ENCODE data around the gene FAM136A. TPM values are rescaled to one million over a fixed set of nuclear protein-coding genes. Genes with fewer than 3 reads are reported as not detected.

The FAM136A gene
- total and polyA plus RNA-seq, 2 of the 4 experiments (the other 2 are of a cell fraction): 19.9 to 28.1 TPM

- WGBS, 2 experiments (ENCODE audit: extremely low coverage in 2 of 2, insufficient read length in 1 of 2): no CpG with 5 or more reads among the region's 2 CpGs
- BruUV-seq (replicated peaks): no TSS peak
- H3K9me1 ChIP-seq (ENCODE audit: insufficient read depth, low read length): no peaks in the 10 kb centered on the region
- intact Hi-C loops (cut with micrococcal nuclease): no loop called here
- no peak overlapping the region for H3K56ac ChIP-seq (ENCODE audit: extremely low read depth, insufficient read depth, low read length)
- H2BK120ac ChIP-seq (ENCODE audit: low read depth, low read length): no peak overlapping the region
- H3K18ac ChIP-seq (ENCODE audit: low read depth, low read length): no peak overlapping the region
- no peak overlapping the region for H2BK15ac ChIP-seq (ENCODE audit: low read depth, low read length)
- ChIA-PET CTCF (interaction anchor here (0.6 kb wide), 1 partner anchor 18 kb away, joined by 3 read pairs; no protein-coding TSS in a partner anchor), POLR2A (ENCODE audit: unreplicated experiment) (no interaction called here)
- TF ChIP-seq USF2 (IDR thresholded peaks at IDR 0.05; ENCODE audit: low read depth, low read length) (no peak), MAFK (IDR thresholded peaks at IDR 0.05; ENCODE audit: low read depth, low read length) (no peak), RAD21 (IDR thresholded peaks at IDR 0.05; ENCODE audit: low read length) (no peak), RFX5 (IDR thresholded peaks at IDR 0.05; ENCODE audit: low read depth, low read length) (no peak), CEBPB (IDR thresholded peaks at IDR 0.05; ENCODE audit: low read depth, low read length) (no peak), CHD1 (IDR thresholded peaks at IDR 0.05; ENCODE audit: low read depth, low read length) (no peak), MAZ (IDR thresholded peaks at IDR 0.05; ENCODE audit: borderline replicate concordance, low read depth, low read length) (no peak), FOS (IDR thresholded peaks at IDR 0.05; ENCODE audit: low read depth, low read length) (no peak), MXI1 (IDR thresholded peaks at IDR 0.05; ENCODE audit: borderline replicate concordance, low read depth, low read length) (no peak), POLR2A (IDR thresholded peaks at IDR 0.05; ENCODE audit: low read depth, low read length) (no peak), ELK1 (IDR thresholded peaks at IDR 0.05; ENCODE audit: borderline replicate concordance, low read depth, low read length) (no peak), SMC3 (IDR thresholded peaks at IDR 0.05; ENCODE audit: low read depth, low read length) (no peak)
- H3K27ac ChIP-seq (ENCODE audit: insufficient read depth, low read length): no peak overlapping the region
- H2BK20ac ChIP-seq (ENCODE audit: low read depth, low read length): no peak overlapping the region
- no peaks in the 10 kb centered on the region for H3K79me1 ChIP-seq (ENCODE audit: low read depth in 1 of 2, low read length in 2 of 2)
- H3K4me1 ChIP-seq (ENCODE audit: control insufficient read depth, insufficient read depth, low read length): no peaks in the 10 kb centered on the region
- dilution Hi-C loops (cut with HindIII; ENCODE audit: low sequenced_read_pairs, unreplicated experiment): no loop called here
- H3K14ac ChIP-seq (replicated peaks; ENCODE audit: low read depth, low read length): no peak overlapping the region
- peaks cover 28% of the 10 kb centered on the region for H3K27me3 ChIP-seq (ENCODE audit: control insufficient read depth, insufficient read depth, low read length)
- DNase-seq (no peak), ATAC-seq (ENCODE audit: low read depth) (no peak)
- H3K36me3 ChIP-seq (ENCODE audit: control insufficient read depth, insufficient read depth, low read length): no peaks in the 10 kb centered on the region
- H2BK5ac ChIP-seq (ENCODE audit: low read depth, low read length, poor library complexity, severe bottlenecking): no peak overlapping the region
- no peak overlapping the region for H3K23ac ChIP-seq (ENCODE audit: low read depth, low read length)
- no peak overlapping the region for H2AFZ ChIP-seq (replicated peaks; ENCODE audit: low read length, poor library complexity)
- no peaks in the 10 kb centered on the region for H4K20me1 ChIP-seq (ENCODE audit: insufficient read depth, low read length)
- no peak overlapping the region for H3K4me3 ChIP-seq (ENCODE audit: insufficient read depth, low read depth, low read length)
- no peak overlapping the region for H4K5ac ChIP-seq (ENCODE audit: low read depth, low read length)
- no peak overlapping the region for H2AK5ac ChIP-seq (ENCODE audit: low read depth, low read length)
- no peak overlapping the region for H3K4ac ChIP-seq (ENCODE audit: low read depth, low read length)
- in situ Hi-C loops (cut with MboI; ENCODE audit: low sequenced_read_pairs): no loop called here
- H4K91ac ChIP-seq (ENCODE audit: insufficient read depth, low read depth, low read length): no peak overlapping the region
- H3K9ac ChIP-seq (ENCODE audit: low read depth, low read length): no peak overlapping the region
- H4K8ac ChIP-seq (ENCODE audit: low read depth in 2 of 2, low read length in 2 of 2): no peak overlapping the region
- H2AK9ac ChIP-seq (replicated peaks; ENCODE audit: low read depth, low read length, poor library complexity): no peak overlapping the region
- H3K4me2 ChIP-seq (ENCODE audit: low read depth, low read length): no peak overlapping the region
- H3K9me3 ChIP-seq (ENCODE audit: control insufficient read depth, insufficient read depth, low read length): no peaks in the 10 kb centered on the region
These were observed 20.7 kb upstream of the FAM136A start for GRCh38 chr2:70322518-70322917.

Data from IMR-90 (cell line).